BE2C (cell line): ENCODE data around the gene CCN5.
A peak's percentile ranks its signal among the peaks of the same experiment; 100 is the strongest.

Experiments used
- DNase-seq: peaks from one replicate; pipeline ENCODE4 v3.0.0-alpha.2; 2020
- H3K27me3 ChIP-seq: fragments of 250-450 bp; sonication (Bioruptor Pico); 2 replicates; pipeline ENCODE4 v1.5.1; 2020; ENCODE audit warnings: mild to moderate bottlenecking
- H3K36me3 ChIP-seq: fragments of 250-450 bp; sonication (Bioruptor Pico); 2 replicates; pipeline ENCODE4 v1.5.1; 2020; ENCODE audit warnings: mild to moderate bottlenecking
- H3K4me1 ChIP-seq: fragments of 250-450 bp; sonication (Bioruptor Pico); 2 replicates; pipeline ENCODE4 v1.5.1; 2020
- H3K4me3 ChIP-seq: 2 replicates; pipeline ENCODE4 v1.5.1; 2011; ENCODE audit warnings: low read depth, low read length
- H3K9me3 ChIP-seq: fragments of 250-450 bp; sonication (Bioruptor Pico); 2 replicates; pipeline ENCODE4 v1.5.1; 2020
- TF ChIP-seq, protein P1 (sequence below): IDR thresholded peaks from 2 replicates; pipeline ENCODE4 v1.5.1; 2012; ENCODE audit warnings: mild to moderate bottlenecking, low read depth, low read length

Gene CCN5

DNA sequence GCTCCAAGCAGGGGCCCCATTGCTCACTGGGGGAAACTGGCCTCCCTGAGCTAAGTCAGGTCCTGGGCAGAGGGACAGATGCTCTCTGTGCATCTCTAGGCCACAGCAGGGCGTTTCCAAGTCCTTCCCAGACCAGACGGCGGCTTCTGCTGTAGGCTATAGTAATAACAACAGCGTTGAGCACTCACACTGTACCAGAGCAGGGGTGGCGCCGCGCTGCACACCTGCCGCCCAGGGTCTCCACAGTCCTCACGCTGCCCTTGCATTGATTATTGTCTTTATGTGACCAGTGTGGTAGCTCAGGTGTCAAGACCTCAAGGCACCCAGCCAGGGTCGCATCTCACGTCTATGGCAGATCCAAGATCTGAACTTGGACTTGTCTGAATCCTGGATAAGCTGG lies 14.9 kb upstream of the CCN5 start:
- TF ChIP-seq, protein P1, sequence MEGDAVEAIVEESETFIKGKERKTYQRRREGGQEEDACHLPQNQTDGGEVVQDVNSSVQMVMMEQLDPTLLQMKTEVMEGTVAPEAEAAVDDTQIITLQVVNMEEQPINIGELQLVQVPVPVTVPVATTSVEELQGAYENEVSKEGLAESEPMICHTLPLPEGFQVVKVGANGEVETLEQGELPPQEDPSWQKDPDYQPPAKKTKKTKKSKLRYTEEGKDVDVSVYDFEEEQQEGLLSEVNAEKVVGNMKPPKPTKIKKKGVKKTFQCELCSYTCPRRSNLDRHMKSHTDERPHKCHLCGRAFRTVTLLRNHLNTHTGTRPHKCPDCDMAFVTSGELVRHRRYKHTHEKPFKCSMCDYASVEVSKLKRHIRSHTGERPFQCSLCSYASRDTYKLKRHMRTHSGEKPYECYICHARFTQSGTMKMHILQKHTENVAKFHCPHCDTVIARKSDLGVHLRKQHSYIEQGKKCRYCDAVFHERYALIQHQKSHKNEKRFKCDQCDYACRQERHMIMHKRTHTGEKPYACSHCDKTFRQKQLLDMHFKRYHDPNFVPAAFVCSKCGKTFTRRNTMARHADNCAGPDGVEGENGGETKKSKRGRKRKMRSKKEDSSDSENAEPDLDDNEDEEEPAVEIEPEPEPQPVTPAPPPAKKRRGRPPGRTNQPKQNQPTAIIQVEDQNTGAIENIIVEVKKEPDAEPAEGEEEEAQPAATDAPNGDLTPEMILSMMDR = no peak
- H3K27me3 ChIP-seq = no peaks in the 10 kb centered on the region
- no peaks in the 10 kb centered on the region; the same call in 1 of the 2 replicates for H3K4me1 ChIP-seq
- H3K4me3 ChIP-seq = no peak overlapping the region
- H3K36me3 ChIP-seq = no peaks in the 10 kb centered on the region
- no peaks in the 10 kb centered on the region for H3K9me3 ChIP-seq
- DNase-seq = no peak

DNA sequence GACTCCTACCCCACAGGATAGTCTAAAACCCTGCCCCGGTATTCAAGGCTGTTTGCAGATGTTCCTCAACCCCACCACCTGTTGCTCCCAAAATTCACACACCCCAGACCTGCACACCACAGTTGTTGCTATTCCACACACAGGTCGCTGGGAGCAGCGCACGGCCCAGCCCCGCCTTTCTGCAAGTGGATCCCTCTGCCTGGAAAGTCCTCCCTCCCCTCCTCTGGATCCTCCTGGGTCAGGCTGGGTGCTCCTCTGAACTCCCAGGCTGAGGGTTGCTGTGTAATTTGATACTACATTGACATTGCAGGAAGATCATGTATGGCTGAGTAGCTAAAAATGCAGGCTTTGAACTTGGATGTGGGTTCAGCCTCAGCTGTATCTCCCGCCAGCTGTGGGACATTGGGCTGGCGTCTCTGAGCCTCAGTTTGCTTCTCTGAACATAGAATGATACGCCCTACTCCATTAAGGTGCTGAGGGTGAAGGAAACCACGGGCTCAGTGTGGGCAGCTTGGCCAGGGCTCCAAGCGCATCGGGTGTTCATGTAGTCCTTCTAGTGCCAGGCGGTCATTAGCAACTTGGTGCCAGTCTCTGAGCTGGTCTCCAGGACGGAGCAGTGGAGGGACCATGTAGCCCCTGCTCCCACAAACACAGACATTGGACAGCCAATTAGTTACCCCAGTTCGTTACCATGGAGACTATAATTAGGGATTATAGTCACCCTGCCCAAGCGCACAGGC lies 13.9 kb upstream of the CCN5 start:
- Histone ChIP-seq H3K4me3 (no peak overlapping the region), H3K36me3 (no peaks in the 10 kb centered on the region), H3K4me1 (no peaks in the 10 kb centered on the region; the same call in 1 of the 2 replicates), H3K9me3 (no peaks in the 10 kb centered on the region), H3K27me3 (no peaks in the 10 kb centered on the region)
- no peak for DNase-seq
- TF ChIP-seq, protein P1 = no peak

DNA sequence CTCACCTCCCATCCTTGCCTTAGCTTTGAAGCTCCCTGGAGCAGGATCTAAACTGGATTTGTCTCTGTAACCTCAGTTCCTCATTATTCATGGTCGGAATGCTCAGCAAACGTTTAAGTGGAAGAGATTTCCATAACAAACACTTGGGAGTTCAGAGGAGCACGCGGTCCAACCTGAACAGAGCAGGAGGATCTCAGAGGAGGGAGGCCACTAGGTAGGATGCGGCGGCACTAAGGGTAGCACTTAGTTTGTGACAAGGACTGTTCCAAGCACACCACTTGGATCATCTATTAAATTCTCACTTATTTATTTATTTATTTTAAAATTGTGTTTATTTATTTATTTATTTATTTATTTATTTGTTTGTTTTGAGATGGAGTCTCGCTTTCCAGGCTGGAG lies 13.3 kb upstream of the CCN5 start:
- Histone ChIP-seq H3K36me3 (no peaks in the 10 kb centered on the region), H3K4me1 (no peaks in the 10 kb centered on the region; the same call in 1 of the 2 replicates), H3K27me3 (no peaks in the 10 kb centered on the region), H3K4me3 (no peak overlapping the region), H3K9me3 (no peaks in the 10 kb centered on the region)
- TF ChIP-seq, protein P1 = no peak
- DNase-seq = no peak

DNA sequence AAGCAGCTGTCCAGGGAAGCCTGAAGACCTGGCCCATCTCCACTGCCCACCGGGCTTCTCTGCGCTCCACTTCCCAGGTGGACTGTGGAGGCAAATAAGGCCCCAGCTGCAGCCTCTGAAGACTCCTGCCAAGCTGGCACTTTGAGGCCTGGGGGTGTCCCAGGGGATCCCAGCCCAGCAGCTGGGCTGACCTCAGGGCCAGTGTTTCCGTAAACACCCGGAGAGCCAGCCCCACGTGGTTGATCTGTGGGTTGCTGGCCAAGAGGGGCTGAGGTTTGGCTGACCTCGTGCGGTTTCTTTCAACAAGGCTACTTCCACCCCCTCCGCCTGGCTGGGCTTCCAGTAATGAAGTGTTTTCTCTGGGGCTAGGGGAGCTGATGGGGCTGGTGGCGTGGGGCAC lies 12.4 kb upstream of the CCN5 start:
- TF ChIP-seq, protein P1 = no peak
- Histone ChIP-seq H3K4me3 (no peak overlapping the region), H3K36me3 (no peaks in the 10 kb centered on the region), H3K9me3 (no peaks in the 10 kb centered on the region), H3K4me1 (no peaks in the 10 kb centered on the region; the same call in 1 of the 2 replicates), H3K27me3 (no peaks in the 10 kb centered on the region)
- peak; percentile 45 for DNase-seq

DNA sequence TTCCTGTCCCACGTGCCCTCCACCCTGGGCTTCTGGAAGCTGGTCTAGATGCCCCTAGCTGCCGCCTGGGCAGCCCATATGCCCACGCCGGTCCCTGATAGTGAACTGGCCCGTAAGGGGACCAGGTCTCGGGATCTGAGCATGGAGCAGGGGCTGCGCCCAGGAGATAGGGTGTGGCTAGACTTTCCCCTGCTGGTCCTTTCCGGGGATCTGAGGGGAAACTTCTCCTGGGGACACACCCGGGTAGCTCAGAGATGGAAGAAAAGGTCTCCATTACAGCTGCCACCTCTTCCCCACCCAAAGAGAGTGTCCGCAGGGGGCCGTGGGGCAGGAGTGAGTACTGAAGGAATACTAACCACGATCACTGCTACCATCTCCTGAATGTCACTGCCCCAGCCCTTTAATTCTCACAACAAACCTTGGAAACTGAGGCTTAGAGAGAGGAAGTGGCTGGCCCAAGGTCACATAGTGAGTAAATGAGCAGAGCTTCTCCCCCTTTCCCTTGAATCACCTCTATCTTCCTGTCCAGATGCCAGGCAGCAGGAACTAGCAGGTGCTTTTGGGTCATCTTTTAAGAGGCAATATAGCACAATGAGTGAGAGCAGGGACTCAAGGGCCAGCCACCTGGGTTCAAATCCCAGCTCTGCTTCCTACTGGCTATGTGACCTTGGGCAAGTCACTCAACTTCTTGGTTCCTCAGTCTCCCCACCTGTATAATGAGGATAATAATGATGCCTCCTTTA lies 11.8 kb upstream of the CCN5 start:
- H3K27me3 ChIP-seq = no peaks in the 10 kb centered on the region
- H3K9me3 ChIP-seq = no peaks in the 10 kb centered on the region
- no peak for DNase-seq
- H3K4me1 ChIP-seq = no peaks in the 10 kb centered on the region; the same call in 1 of the 2 replicates
- H3K36me3 ChIP-seq = no peaks in the 10 kb centered on the region
- TF ChIP-seq, protein P1 = no peak
- no peak overlapping the region for H3K4me3 ChIP-seq
